Right renal cortex interstitium (tissue), 3 donors: ENCODE measurements around the gene BCAT1. TPM values are rescaled to one million over a fixed set of nuclear protein-coding genes. Genes with fewer than 3 reads are reported as not detected.
A peak's percentile ranks its signal among the peaks of the same experiment; 100 is the strongest.

ENCODE experiments used
- DNase-seq, 3 donors: peaks; one replicate each; pipeline ENCODE4 v3.0.0-alpha.2; 2013; ENCODE audit warnings: low read depth in 3 of 3, low spot score in 2 of 3
- polyA plus RNA-seq, 3 donors: library from polyadenylated mRNA; unstranded; fragments of 120-200 nt; gene quantifications; one replicate each; pipeline ENCODE4 v1.2.1, GENCODE V29; 2013; ENCODE audit not compliant: insufficient read length in 3 of 3

Gene BCAT1
- polyA plus RNA-seq: 10 to 100 TPM; 56.2 to 60.0 (median 57.3) TPM

GRCh38 chr12:24948757-24949722 is at the start of gene BCAT1:
TSS of gene BCAT1 (minus strand) at chr12:24949101. CDS start at chr12:24948932, 169 bp downstream.
- DNase-seq: peak in 1 of 3 donors; percentile 25

GRCh38 chr12:24997970-24998582 is 49.2 kb upstream of the BCAT1 start:
- no peak for DNase-seq

GRCh38 chr12:24997496-24997895 is 48.6 kb upstream of the BCAT1 start:
- DNase-seq: no peak

GRCh38 chr12:24996820-24997219 is 47.9 kb upstream of the BCAT1 start:
- DNase-seq: no peak

- DNase-seq: no peak
Observed at GRCh38 chr12:24996102-24996797, 47.3 kb upstream of the BCAT1 start.

- DNase-seq: no peak
Observed at GRCh38 chr12:24993793-24994192, 44.9 kb upstream of the BCAT1 start.

GRCh38 chr12:24991209-24992049 is 42.5 kb upstream of the BCAT1 start:
- DNase-seq: peak in 1 of 3 donors; percentile 32

- no peak for DNase-seq
Observed at GRCh38 chr12:24989216-24989615, 40.3 kb upstream of the BCAT1 start.

GRCh38 chr12:24982250-24982649 is 33.3 kb upstream of the BCAT1 start:
- DNase-seq: no peak

GRCh38 chr12:24979976-24980730 is 31.3 kb upstream of the BCAT1 start:
- DNase-seq: no peak

- DNase-seq: no peak
Observed at GRCh38 chr12:24979329-24979728, 30.4 kb upstream of the BCAT1 start.

GRCh38 chr12:24977711-24978110 is 28.8 kb upstream of the BCAT1 start:
- DNase-seq: no peak

GRCh38 chr12:24977060-24977459 is 28.2 kb upstream of the BCAT1 start:
- no peak for DNase-seq

- no peak for DNase-seq
Observed at GRCh38 chr12:24975425-24975824, 26.5 kb upstream of the BCAT1 start.

- DNase-seq: no peak
Observed at GRCh38 chr12:24974216-24974615, 25.3 kb upstream of the BCAT1 start.

- DNase-seq: no peak
Observed at GRCh38 chr12:24972078-24972477, 23.2 kb upstream of the BCAT1 start.

- no peak for DNase-seq
Observed at GRCh38 chr12:24970177-24970576, 21.3 kb upstream of the BCAT1 start.

GRCh38 chr12:24966951-24967564 is 18.2 kb upstream of the BCAT1 start:
- DNase-seq: no peak

GRCh38 chr12:24964342-24964741 is 15.4 kb upstream of the BCAT1 start:
- DNase-seq: no peak
